ENCODE results near the gene KIAA1217.

GRCh38 chr10:24375510-24375909, 166.6 kb downstream of the KIAA1217 start:
- TF ChIP-seq CTCF (IDR thresholded peaks at IDR 0.05), result no peak
- TF ChIP-seq POLR2A (IDR thresholded peaks at IDR 0.05), result no peak
